Panc1 (cell line): Measurements from ENCODE around the gene KMT2E. TPM values are rescaled to one million over a fixed set of nuclear protein-coding genes. Genes with fewer than 3 reads are reported as not detected.

Experiments used
- ATAC-seq: fragments of 200-7000 bp; cut with Tn5 transposase; 2 replicates; pipeline ENCODE4 v1.9.1; 2020; ENCODE audit warnings: mild to moderate bottlenecking, moderate library complexity
- BruUV-seq: library from RNA; stranded (reverse); fragments of 400-500 nt; replicated peaks from 2 replicates; lab custom pipeline; 2021; lab: Mats Ljungman, UMichigan
- CTCF ChIA-PET: fragments of 300-600 bp; sonication (Branson Sonifier 250); formaldehyde crosslinking; loops from one replicate; lab custom pipeline; 2022; ENCODE audit warnings: antibody characterized with exemption; lab: Charles Lee
- POLR2A ChIA-PET: fragments of 300-600 bp; sonication (Branson Sonifier 250); formaldehyde crosslinking; loops from one replicate; lab custom pipeline; 2022; ENCODE audit warnings: antibody characterized with exemption; lab: Charles Lee
- DNase-seq: peaks from one replicate; pipeline ENCODE4 v3.0.0-alpha.2; 2010; ENCODE audit warnings: low read depth, low spot score
- H3K27ac ChIP-seq: 2 replicates; pipeline ENCODE4 v1.5.1; 2011; ENCODE audit warnings: mild to moderate bottlenecking, low read length, inconsistent platforms
- H3K27me3 ChIP-seq: fragments of 200-500 bp; sonication (Bioruptor generic); 2 replicates; pipeline ENCODE4 v1.6.0; 2014; ENCODE audit warnings: low read length, inconsistent platforms; ENCODE audit not compliant: control insufficient read depth, insufficient read depth
- H3K36me3 ChIP-seq: fragments of 200-500 bp; sonication (Bioruptor generic); 2 replicates; pipeline ENCODE4 v1.5.1; 2014; ENCODE audit warnings: inconsistent platforms, mild to moderate bottlenecking, low read length, moderate library complexity; ENCODE audit not compliant: control insufficient read depth, insufficient read depth
- H3K4me1 ChIP-seq: 2 replicates; pipeline ENCODE4 v1.5.1; 2011; ENCODE audit warnings: inconsistent platforms, mild to moderate bottlenecking, low read length, moderate library complexity; ENCODE audit not compliant: control insufficient read depth, insufficient read depth
- H3K4me3 ChIP-seq, 2 experiments: 2 replicates each; pipeline ENCODE4 v1.5.1; 2011 to 2012; ENCODE audit warnings: low read depth in 2 of 2, low read length in 2 of 2, mild to moderate bottlenecking in 2 of 2, inconsistent platforms in 1 of 2, moderate library complexity in 1 of 2
- H3K9me3 ChIP-seq: fragments of 200-500 bp; sonication (Bioruptor generic); 2 replicates; pipeline ENCODE4 v1.5.1; 2014; ENCODE audit warnings: low read depth, mild to moderate bottlenecking, inconsistent platforms, low read length, moderate library complexity; ENCODE audit not compliant: control insufficient read depth, insufficient read depth
- CTCF ChIP-seq: fragments of 450-650 bp; IDR thresholded peaks from 2 replicates; pipeline ENCODE4 v1.5.1; 2017; ENCODE audit warnings: mild to moderate bottlenecking
- POLR2AphosphoS5 ChIP-seq: IDR thresholded peaks from 2 replicates; pipeline ENCODE4 v1.6.1; 2012; ENCODE audit warnings: mild to moderate bottlenecking, low read depth, low read length, moderate library complexity
- REST ChIP-seq, 2 experiments: IDR thresholded peaks; 2 replicates each; pipeline ENCODE4 v1.6.1; 2011 to 2012; ENCODE audit warnings: low read depth in 2 of 2, control low read depth in 1 of 2, low read length in 1 of 2, mild to moderate bottlenecking in 1 of 2, moderate library complexity in 1 of 2; ENCODE audit not compliant: insufficient read depth in 1 of 2
- SIN3A ChIP-seq: IDR thresholded peaks from 2 replicates; pipeline ENCODE4 v1.6.1; 2012; ENCODE audit warnings: low read depth, mild to moderate bottlenecking, low read length, moderate library complexity, borderline replicate concordance; ENCODE audit not compliant: insufficient read depth
- TCF7L2 ChIP-seq: IDR thresholded peaks from 2 replicates; pipeline ENCODE4 v1.6.1; 2011; ENCODE audit warnings: mild to moderate bottlenecking, low read depth, low read length, inconsistent platforms
- in situ Hi-C: cut with HindIII; loops from 2 replicates; pipeline ENCODE4 v1.10.0; 2016; ENCODE audit warnings: low sequenced_read_pairs, low pct_unique_long_range_greater_than_20kb
- intact Hi-C: fragments of 100-400 bp; cut with micrococcal nuclease; formaldehyde crosslinking; loops from one replicate; pipeline ENCODE4 v1.10.0; 2022; ENCODE audit not compliant: unreplicated experiment
- total RNA-seq: library from RNA; stranded (reverse); gene quantifications from one replicate; pipeline ENCODE4 v1.2.1, GENCODE V29; 2021; ENCODE audit not compliant: unreplicated experiment

KMT2E gene
- total RNA-seq, 1 experiment from 2014 or later: 51.4 TPM

GRCh38 chr7:104971290-104972071 lies 42.5 kb upstream of the KMT2E start:
- no peaks in the 10 kb centered on the region for H3K4me1 ChIP-seq
- ATAC-seq (no peak), DNase-seq (no peak)
- ChIA-PET CTCF (no interaction called here), POLR2A (no interaction called here)
- H3K9me3 ChIP-seq: no peaks in the 10 kb centered on the region
- H3K36me3 ChIP-seq: no peaks in the 10 kb centered on the region
- intact Hi-C loops: no loop called here
- H3K4me3 ChIP-seq: no peak overlapping the region
- H3K27me3 ChIP-seq: no peaks in the 10 kb centered on the region
- in situ Hi-C loops: no loop called here
- TF ChIP-seq CTCF: no peak
- no peak for TF ChIP-seq SIN3A
- TF ChIP-seq REST (IDR thresholded peaks at IDR 0.05; ENCODE audit: insufficient read depth in 1 of 2, low read depth in 2 of 2, low read length in 1 of 2): no peak
- no peak for TF ChIP-seq TCF7L2
- no peak for TF ChIP-seq POLR2AphosphoS5
- TSS peak; percentile 14 for BruUV-seq
- H3K27ac ChIP-seq: no peak overlapping the region

GRCh38 chr7:104972500-104972899 lies 41.5 kb upstream of the KMT2E start:
- Histone ChIP-seq H3K4me3 (no peak overlapping the region), H3K9me3 (no peaks in the 10 kb centered on the region), H3K27me3 (no peaks in the 10 kb centered on the region), H3K4me1 (peaks cover 2% of the 10 kb centered on the region; the same call in 1 of the 2 replicates), H3K27ac (no peak overlapping the region), H3K36me3 (no peaks in the 10 kb centered on the region)
- intact Hi-C loops (no loop called here), in situ Hi-C loops (no loop called here)
- TF ChIP-seq REST (IDR thresholded peaks at IDR 0.05; ENCODE audit: insufficient read depth in 1 of 2, low read depth in 2 of 2, low read length in 1 of 2) (no peak), SIN3A (no peak), CTCF (no peak), POLR2AphosphoS5 (no peak), TCF7L2 (no peak)
- ChIA-PET CTCF (no interaction called here), POLR2A (no interaction called here)
- DNase-seq (no peak), ATAC-seq (no peak)
- BruUV-seq: no TSS peak
